Thymus (tissue), 11 donors: ENCODE data around the gene CDC7. TPM values are rescaled to one million over a fixed set of nuclear protein-coding genes. Genes with fewer than 3 reads are reported as not detected.

Experiments
- DNase-seq, 9 donors: peaks; one replicate each; pipeline ENCODE4 v3.0.0-alpha.2; 2013; ENCODE audit warnings: low spot score in 9 of 9, low read depth in 6 of 9, missing footprints in 1 of 9
- H3K27ac ChIP-seq, 2 donors: one replicate each; pipeline ENCODE4 v1.5.1; 2013; ENCODE audit warnings: control low read depth in 1 of 2, low read depth in 1 of 2, low read length in 1 of 2, mild to moderate bottlenecking in 1 of 2, moderate library complexity in 1 of 2
- H3K27me3 ChIP-seq, 2 donors: one replicate each; pipeline ENCODE4 v1.5.1; 2013; ENCODE audit warnings: low read length in 1 of 2; ENCODE audit not compliant: control insufficient read depth in 2 of 2, insufficient read depth in 1 of 2
- H3K36me3 ChIP-seq, 2 donors: one replicate each; pipeline ENCODE4 v1.5.1; 2013; ENCODE audit warnings: low read length in 1 of 2, mild to moderate bottlenecking in 1 of 2, moderate library complexity in 1 of 2; ENCODE audit not compliant: control insufficient read depth in 2 of 2, insufficient read depth in 2 of 2
- H3K4me1 ChIP-seq, 2 donors: one replicate each; pipeline ENCODE4 v1.5.1; 2013; ENCODE audit warnings: low read length in 2 of 2; ENCODE audit not compliant: control insufficient read depth in 2 of 2, insufficient read depth in 2 of 2
- H3K4me3 ChIP-seq, 2 donors: one replicate each; pipeline ENCODE4 v1.5.1; 2013; ENCODE audit warnings: low read length in 2 of 2, control low read depth in 1 of 2, mild to moderate bottlenecking in 1 of 2
- H3K9me3 ChIP-seq, 2 donors: one replicate each; pipeline ENCODE4 v1.5.1; 2013; ENCODE audit warnings: low read length in 1 of 2, mild to moderate bottlenecking in 1 of 2; ENCODE audit not compliant: control insufficient read depth in 2 of 2, insufficient read depth in 1 of 2
- WGBS: extraction: QIAGEN DNeasy Blood & Tissue Kit; methylation state at CpG from one replicate; pipeline ENCODE4 v1.1.7; 2013; 5-methylcytosine and 5-hydroxymethylcytosine counted together
- polyA plus RNA-seq: library from polyadenylated mRNA; stranded (reverse); fragments of 200-250 nt; gene quantifications from one replicate; pipeline ENCODE4 v1.2.3, GENCODE V29; 2013
- total RNA-seq: library from RNA; stranded (reverse); fragments of 120-200 nt; gene quantifications from one replicate; pipeline ENCODE4 v1.2.4, GENCODE V29; 2013
- donor health status: healthy.

Gene CDC7
- total and polyA plus RNA-seq, 2 donors, result 8.1 to 18.3 TPM

DNA sequence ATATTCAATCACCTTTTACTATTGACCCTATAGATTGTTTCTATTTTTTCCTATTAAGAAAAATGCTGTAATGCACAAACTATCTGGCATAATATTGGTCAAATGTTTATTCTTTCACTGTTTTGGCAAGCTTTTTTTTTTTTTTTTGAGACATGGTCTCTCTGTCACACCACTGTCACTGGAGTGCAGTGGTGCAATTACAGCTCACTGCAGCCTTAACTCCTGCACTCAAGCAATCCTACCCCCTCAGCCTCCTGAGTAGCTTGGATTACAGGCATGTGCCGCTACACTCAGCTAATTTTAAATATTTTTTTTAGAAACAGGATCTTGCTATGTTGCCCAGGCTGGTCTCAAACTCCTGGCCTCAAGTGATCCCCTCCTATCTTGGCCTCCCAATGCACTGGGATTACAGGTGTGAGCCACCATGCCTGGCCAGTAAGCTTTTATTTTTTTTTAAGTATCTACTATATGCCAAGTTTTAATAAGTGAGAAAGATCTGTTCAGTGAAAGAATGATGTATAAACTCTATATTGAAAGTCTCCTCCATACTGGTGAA lies 3.4 kb downstream of the CDC7 start:
- Histone ChIP-seq H3K27me3 (no peaks in the 10 kb centered on the region), H3K9me3 (peaks cover 0 to 6% of the 10 kb centered on the region in 2 donors), H3K4me3 (no peak overlapping the region), H3K4me1 (peaks cover 8 to 9% of the 10 kb centered on the region in 2 donors), H3K27ac (no peak overlapping the region), H3K36me3 (peaks cover 0 to 5% of the 10 kb centered on the region in 2 donors)
- 100% methylated on average over 1 of the region's 1 CpG for WGBS
- DNase-seq, result no peak

DNA sequence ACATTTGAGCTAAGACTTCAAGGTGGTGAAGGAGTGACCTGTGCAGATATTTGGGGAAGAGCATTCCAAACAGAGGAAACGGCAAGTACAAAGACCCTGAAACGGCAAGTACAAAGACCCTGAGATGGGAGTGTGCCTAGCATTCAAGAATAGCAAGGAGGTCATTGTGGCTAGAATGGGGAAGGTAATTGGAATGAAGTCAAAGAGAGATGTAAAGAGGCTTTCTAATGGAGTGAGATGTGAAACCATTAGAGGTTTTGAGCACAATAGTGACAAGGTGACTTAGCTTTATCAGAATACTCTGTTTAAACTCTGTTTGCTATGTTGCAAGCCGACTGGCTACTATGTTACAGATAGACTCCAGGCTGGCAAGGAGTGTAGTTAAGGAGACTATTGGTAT lies 4.4 kb downstream of the CDC7 start:
- no peak overlapping the region for H3K27ac ChIP-seq

DNA sequence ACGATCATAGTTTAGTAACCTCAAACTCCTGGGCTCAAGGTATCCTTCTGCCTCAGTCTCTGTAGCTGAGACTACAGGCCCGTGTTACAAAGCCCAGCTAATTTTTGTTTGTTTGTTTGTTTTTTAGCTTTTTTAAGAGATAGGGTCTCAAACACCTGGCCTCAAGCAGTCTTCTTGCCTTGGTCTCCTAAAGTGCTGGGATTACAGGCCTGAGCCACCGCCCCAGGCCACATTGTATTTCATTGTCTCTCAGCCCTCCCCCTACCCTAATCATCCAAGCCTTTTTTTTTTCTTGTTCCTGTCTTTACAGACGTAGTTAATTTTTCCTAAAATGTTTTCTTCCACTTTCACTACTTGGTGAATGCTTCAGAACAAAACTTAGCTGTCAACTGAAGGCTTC lies 5.4 kb downstream of the CDC7 start:
- no peak overlapping the region for H3K4me3 ChIP-seq
- H3K4me1 ChIP-seq, result peaks cover 2 to 3% of the 10 kb centered on the region in 2 donors
- H3K9me3 ChIP-seq, result peaks cover 0 to under 1% of the 10 kb centered on the region in 2 donors
- 95% methylated on average over 4 of the region's 4 CpGs for WGBS
- H3K27ac ChIP-seq, result no peak overlapping the region
- H3K27me3 ChIP-seq, result no peaks in the 10 kb centered on the region
- no peak for DNase-seq
- peaks cover 0 to 21% of the 10 kb centered on the region in 2 donors for H3K36me3 ChIP-seq

More for the DNA sequence above, 4.4 kb downstream of the CDC7 start:
- Histone ChIP-seq H3K36me3 (peaks cover 0 to 14% of the 10 kb centered on the region in 2 donors), H3K4me3 (no peak overlapping the region), H3K4me1 (peaks cover 6 to 7% of the 10 kb centered on the region in 2 donors), H3K9me3 (peaks cover 0 to 6% of the 10 kb centered on the region in 2 donors), H3K27me3 (no peaks in the 10 kb centered on the region)
- WGBS, result 96% methylated on average over 3 of the region's 3 CpGs
- DNase-seq, result no peak

DNA sequence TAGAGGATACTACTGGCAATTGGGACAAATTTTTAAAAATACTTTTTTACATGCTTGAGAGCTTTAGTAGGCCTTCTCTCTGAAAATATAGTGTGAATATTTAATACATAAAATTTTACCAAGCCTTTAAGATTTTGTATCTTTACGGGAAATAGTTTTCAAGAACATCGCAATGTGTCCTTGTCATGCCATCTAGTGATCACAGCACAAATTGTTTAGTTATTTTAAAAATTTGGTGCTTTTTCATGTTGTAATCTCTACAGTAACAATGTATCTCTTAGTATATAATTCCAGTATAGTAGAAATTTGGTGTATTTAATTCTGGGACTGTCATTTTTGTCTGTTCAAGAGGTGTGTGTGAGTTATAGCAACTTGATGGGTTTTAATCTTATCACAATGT lies 6.7 kb downstream of the CDC7 start:
- peaks cover 0 to 21% of the 10 kb centered on the region in 2 donors for H3K36me3 ChIP-seq
- H3K27me3 ChIP-seq, result no peaks in the 10 kb centered on the region
- H3K4me1 ChIP-seq, result no peaks in the 10 kb centered on the region
- 98% methylated on average over 2 of the region's 2 CpGs for WGBS
- no peak overlapping the region for H3K27ac ChIP-seq
- H3K4me3 ChIP-seq, result no peak overlapping the region
- DNase-seq, result no peak
- no peaks in the 10 kb centered on the region for H3K9me3 ChIP-seq

DNA sequence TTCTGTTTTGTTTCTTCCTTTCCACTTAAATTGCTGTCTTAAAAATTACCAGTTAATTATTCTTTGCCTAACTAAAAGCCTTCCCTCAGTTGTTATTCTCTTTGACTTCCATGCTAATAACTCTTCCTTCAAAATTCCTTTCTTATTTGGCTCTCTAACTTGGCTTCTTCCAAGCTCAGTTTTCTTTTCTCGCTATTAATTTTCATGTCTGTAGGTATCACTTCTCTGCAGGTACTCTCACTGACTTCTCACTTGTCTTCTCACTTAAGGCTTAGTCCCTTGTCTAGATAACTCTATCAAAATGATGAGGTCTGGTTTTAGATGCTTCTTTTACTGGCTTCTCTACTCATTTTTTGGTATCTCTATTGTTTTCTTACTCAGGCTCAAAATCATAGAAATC lies 10.1 kb downstream of the CDC7 start:
- no peak overlapping the region for H3K27ac ChIP-seq
- no peaks in the 10 kb centered on the region for H3K27me3 ChIP-seq
- H3K4me1 ChIP-seq, result no peaks in the 10 kb centered on the region
- H3K36me3 ChIP-seq, result peaks cover 4 to 41% of the 10 kb centered on the region in 2 donors
- 99% methylated on average over 1 of the region's 1 CpG for WGBS
- H3K9me3 ChIP-seq, result no peaks in the 10 kb centered on the region
- no peak for DNase-seq
- no peak overlapping the region for H3K4me3 ChIP-seq

DNA sequence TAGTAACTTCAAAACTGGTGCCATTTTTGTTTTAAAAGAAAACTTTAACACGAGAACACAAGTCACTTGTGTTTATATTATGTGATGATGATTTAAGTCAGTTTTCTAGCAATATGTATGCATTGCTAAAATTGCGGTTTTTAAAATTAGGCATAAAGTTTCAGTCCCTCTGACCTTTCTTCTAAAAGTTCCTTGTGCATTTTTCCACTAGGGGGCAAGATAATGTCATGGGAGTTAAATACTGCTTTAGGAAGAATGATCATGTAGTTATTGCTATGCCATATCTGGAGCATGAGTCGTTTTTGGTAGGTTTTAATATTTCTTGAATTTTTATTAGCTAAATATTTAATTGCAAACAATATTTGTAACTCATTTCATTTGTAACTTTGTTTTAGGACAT lies 10.7 kb downstream of the CDC7 start:
- no peaks in the 10 kb centered on the region for H3K27me3 ChIP-seq
- H3K9me3 ChIP-seq, result no peaks in the 10 kb centered on the region
- H3K4me1 ChIP-seq, result no peaks in the 10 kb centered on the region
- peaks cover 4 to 41% of the 10 kb centered on the region in 2 donors for H3K36me3 ChIP-seq
- WGBS, result 70% methylated on average over 3 of the region's 3 CpGs
- DNase-seq, result peak in 3 of 9 donors; percentile 7 to 63 (median 28)
- no peak overlapping the region for H3K27ac ChIP-seq
- H3K4me3 ChIP-seq, result no peak overlapping the region

DNA sequence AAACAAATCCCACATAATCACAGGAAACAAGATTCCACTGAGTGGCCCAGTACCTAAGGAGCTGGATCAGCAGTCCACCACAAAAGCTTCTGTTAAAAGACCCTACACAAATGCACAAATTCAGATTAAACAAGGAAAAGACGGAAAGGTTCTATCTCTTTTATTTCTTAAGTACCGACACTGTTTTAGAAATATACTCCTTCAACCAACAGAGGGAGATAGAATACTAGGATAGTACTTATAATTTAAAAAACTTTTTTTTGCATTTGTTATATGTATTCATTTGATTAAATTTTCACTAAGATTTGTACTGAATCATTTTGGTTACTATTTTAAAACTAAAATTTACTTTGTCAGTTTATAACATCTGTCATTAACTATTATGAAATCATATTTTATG lies 12.5 kb downstream of the CDC7 start:
- H3K27ac ChIP-seq, result no peak overlapping the region
- H3K27me3 ChIP-seq, result no peaks in the 10 kb centered on the region
- H3K9me3 ChIP-seq, result no peaks in the 10 kb centered on the region
- H3K4me1 ChIP-seq, result no peaks in the 10 kb centered on the region
- H3K4me3 ChIP-seq, result no peak overlapping the region
- H3K36me3 ChIP-seq, result peaks cover 4 to 46% of the 10 kb centered on the region in 2 donors
- no peak for DNase-seq
- 97% methylated on average over 2 of the region's 2 CpGs for WGBS

DNA sequence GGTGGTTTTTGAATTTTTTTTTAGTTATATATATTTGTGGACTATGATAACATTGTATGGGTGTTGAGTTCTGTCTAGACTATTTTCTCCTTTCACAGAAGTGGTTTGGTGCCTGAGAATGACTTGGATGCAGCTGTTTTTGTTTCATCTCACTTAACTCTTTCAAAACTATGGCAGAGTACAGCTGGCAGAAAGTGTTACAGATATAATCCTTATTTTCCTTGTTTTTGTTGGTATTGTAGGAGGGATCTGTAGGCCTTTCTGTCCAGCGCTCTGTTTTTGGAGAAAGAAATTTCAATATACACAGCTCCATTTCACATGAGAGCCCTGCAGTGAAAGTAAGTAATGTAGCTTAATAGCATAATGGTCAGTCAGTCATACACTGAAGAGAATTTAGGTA lies 13.1 kb downstream of the CDC7 start:
- H3K36me3 ChIP-seq, result peaks cover 8 to 48% of the 10 kb centered on the region in 2 donors
- H3K4me3 ChIP-seq, result no peak overlapping the region
- no peak for DNase-seq
- no peaks in the 10 kb centered on the region for H3K4me1 ChIP-seq
- WGBS, result 98% methylated on average over 1 of the region's 1 CpG
- no peaks in the 10 kb centered on the region for H3K27me3 ChIP-seq
- no peaks in the 10 kb centered on the region for H3K9me3 ChIP-seq
- no peak overlapping the region for H3K27ac ChIP-seq

DNA sequence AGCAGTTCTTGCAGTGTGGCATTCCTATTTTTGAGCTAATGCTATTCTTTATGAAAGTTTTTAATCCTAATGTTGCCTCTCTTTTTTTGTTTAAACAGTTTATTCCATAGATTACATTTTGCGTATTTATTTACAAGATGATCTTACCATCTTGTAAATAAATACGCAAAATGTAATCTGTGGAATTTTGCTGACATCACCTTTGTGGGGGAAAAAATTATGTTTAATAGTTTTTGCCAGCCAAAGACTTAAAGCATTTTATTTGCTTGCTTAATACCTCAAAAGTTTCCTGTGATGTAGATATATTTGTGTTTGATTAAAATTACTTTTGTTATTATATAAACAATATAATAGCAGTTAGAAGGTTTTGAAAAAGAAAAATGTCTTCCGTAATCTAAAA lies 15.3 kb downstream of the CDC7 start:
- no peak overlapping the region for H3K27ac ChIP-seq
- H3K9me3 ChIP-seq, result no peaks in the 10 kb centered on the region
- no peaks in the 10 kb centered on the region for H3K27me3 ChIP-seq
- no peak for DNase-seq
- no peaks in the 10 kb centered on the region for H3K4me1 ChIP-seq
- peaks cover 8 to 33% of the 10 kb centered on the region in 2 donors for H3K36me3 ChIP-seq
- no peak overlapping the region for H3K4me3 ChIP-seq
- 99% methylated on average over 3 of the region's 3 CpGs for WGBS
